ENCODE measurements around the gene TAC3. TPM values are rescaled to one million over a fixed set of nuclear protein-coding genes. Genes with fewer than 3 reads are reported as not detected.
"Not testable (repeated sequence)": the region's sequence is repeated elsewhere in the genome, so short reads cannot be mapped to it uniquely, and the experiment has no call there.

TAC3 gene
- total and polyA plus RNA-seq, 8 donors = 0.31 to 1.1 (median 0.73) TPM; not detected in 2

DNA sequence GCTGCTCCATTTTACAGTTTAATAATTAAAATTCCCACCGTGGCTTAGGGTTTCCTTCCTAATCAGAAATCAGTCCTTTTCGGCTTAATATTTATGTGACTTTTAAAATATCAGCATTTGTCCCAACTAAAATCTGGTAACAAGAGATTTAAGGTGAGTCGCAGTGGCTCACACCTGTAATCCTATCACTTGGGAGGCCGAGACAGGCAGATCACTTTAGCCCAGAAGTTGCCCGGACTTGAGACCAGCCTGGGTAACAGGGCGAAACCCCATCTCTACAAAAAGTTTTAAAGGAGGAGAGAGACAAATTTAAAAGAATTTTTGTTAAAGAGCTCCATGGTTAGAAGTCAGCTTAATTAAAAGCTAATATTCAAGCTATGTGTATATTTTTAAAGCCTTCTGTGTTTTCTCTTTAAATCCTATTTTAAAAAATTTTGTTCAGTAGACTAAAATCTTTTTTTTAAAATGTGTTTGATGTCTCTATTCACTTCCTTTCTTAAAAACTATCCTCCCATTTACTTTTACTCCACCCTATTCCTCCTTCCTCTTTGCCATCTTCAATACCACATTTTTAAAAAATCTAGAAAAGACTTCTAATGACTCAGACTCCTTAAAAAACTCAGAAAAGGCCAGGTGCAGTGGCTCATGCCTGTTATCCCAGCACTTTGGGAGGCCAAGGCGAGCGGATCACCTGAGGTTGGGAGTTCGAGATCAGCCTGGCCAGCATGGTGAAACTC is 3.8 kb upstream of the TAC3 start:
- H3K27me3 ChIP-seq = peaks cover 0 to 4% of the 10 kb centered on the region in 2 donors
- H3K4me3 ChIP-seq = no peak overlapping the region
- TF ChIP-seq CTCF (IDR thresholded peaks at IDR 0.05) = no peak
- no peaks in the 10 kb centered on the region for H3K9me3 ChIP-seq
- H3K4me1 ChIP-seq = no peaks in the 10 kb centered on the region
- no peak overlapping the region for H3K27ac ChIP-seq
- DNase-seq (no peak), ATAC-seq (no peak)
- no peaks in the 10 kb centered on the region for H3K36me3 ChIP-seq
- intact Hi-C loops (cut with DNase I) = loop anchor here in 1 of 2 donors (10.0 kb wide), 1 partner anchor 45 kb away; no protein-coding TSS in a partner anchor

DNA sequence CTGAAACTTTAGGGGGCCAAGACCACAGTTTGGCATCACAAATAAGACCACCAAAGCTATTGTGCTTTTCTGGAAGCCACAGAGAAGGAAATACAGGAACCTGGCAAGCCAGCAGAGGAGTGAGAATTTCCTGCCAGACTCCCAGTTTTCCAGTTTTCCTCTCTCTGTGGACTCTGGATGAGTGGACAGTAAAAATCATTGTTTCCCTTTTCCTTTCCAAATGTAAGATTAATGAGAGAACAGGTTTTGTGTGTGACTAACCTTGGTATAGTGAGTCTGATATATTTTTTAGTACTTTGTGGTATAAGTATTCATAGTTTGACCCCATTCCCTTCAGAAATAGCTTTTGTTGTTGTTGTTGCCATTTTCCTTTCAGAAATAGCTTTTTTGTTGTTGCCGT is 2.6 kb upstream of the TAC3 start:
- Histone ChIP-seq H3K27me3 (peaks cover 0 to 11% of the 10 kb centered on the region in 2 donors), H3K27ac (no peak overlapping the region), H3K4me1 (no peaks in the 10 kb centered on the region), H3K4me3 (no peak overlapping the region), H3K36me3 (no peaks in the 10 kb centered on the region), H3K9me3 (no peaks in the 10 kb centered on the region)
- ATAC-seq = no peak
- TF ChIP-seq CTCF (IDR thresholded peaks at IDR 0.05) = no peak
- intact Hi-C loops (cut with DNase I) = loop anchor here in 1 of 2 donors (10.0 kb wide), 1 partner anchor 46 kb away; no protein-coding TSS in a partner anchor
- DNase-seq = no peak

DNA sequence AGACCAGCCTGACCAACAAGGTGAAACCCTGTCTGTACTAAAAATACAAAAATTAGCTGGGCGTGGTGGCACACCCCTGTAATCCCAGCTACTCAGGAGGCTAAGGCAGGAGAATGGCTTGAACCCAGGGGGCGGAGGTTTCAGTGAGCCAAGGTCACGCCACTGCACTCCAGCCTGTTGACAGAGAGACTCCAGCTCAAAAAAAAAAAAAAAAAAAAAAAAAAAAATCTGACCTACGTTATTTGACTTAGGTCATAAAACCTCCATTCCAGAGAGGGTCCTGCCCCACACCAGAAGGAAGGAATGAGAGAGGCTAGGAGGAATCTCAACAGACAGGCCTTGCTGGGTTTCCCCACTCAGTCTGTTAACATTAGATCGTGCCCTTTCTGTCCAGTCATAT is 2.0 kb upstream of the TAC3 start:
- H3K27me3 ChIP-seq = peaks cover 0 to 17% of the 10 kb centered on the region in 2 donors
- H3K36me3 ChIP-seq, H3K9me3 ChIP-seq, H3K4me3 ChIP-seq, H3K4me1 ChIP-seq, H3K27ac ChIP-seq, DNase-seq: not testable (repeated sequence)
- intact Hi-C loops (cut with DNase I) = loop anchor here in 1 of 2 donors (10.0 kb wide), 1 partner anchor 46 kb away; no protein-coding TSS in a partner anchor
- ATAC-seq = peak; percentile 30

- Histone ChIP-seq H3K9me3 (no peaks in the 10 kb centered on the region), H3K4me3 (no peak overlapping the region), H3K27ac (no peak overlapping the region), H3K4me1 (peaks cover 0 to 7% of the 10 kb centered on the region in 2 donors), H3K27me3 (peaks cover 0 to 17% of the 10 kb centered on the region in 2 donors), H3K36me3 (no peaks in the 10 kb centered on the region)
- no peak for TF ChIP-seq CTCF (IDR thresholded peaks at IDR 0.05)
- no peak for DNase-seq
- intact Hi-C loops (cut with DNase I) = loop anchor here in 1 of 2 donors (10.0 kb wide), 1 partner anchor 52 kb away; no protein-coding TSS in a partner anchor
- no peak for ATAC-seq
These were observed 3.5 kb downstream of the TAC3 start for GRCh38 chr12:57012600-57013465.

DNA sequence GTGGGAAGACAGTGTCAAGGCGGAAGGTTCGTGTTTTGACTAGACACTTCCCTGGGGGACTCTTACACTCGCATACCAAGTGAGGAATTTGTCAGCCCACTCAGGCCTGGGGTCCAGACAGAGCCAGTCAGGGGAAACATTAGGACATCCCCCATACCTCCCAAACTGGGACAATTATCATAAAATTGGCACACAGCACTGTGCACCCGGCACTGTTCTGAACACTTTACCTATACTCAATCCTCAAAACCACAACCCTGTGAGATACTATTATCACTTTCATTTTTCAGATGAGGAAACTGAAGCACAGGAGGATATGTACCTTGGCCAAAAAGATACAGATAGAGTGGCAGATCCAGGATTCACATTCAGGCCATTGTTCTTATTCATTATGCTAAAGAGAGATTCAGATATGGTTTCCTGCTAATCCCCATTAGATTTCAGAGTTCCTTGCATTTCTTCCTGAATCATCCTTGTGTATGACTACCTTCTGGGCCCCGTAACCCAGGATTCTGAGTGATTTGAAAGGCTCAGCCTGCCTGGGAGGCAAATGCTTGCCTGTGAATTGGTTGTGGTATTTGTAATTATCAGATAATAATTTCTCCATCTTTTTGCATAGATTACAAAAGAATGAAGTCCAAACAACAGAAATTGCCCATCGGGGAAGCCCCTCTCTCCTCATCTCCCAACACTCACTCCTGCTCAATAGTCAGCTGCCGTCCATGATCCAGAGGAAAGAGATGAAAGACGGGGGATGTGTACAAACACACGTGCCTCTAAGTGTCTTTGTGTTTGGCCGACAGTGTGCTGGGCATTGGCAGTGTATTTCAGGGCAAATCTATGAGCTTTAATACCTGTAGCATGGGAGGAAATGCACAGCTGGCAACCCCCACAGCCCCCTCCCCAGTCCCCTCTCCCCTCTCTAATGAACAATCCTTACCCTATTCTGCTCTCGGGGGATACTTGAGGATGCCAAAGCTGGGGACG is 4.6 kb downstream of the TAC3 start:
- H3K27me3 ChIP-seq = peaks cover 0 to 17% of the 10 kb centered on the region in 2 donors
- H3K9me3 ChIP-seq = no peaks in the 10 kb centered on the region
- no peak overlapping the region for H3K27ac ChIP-seq
- no peak for DNase-seq
- intact Hi-C loops (cut with DNase I) = loop anchor here in 1 of 2 donors (10.0 kb wide), 1 partner anchor 53 kb away; no protein-coding TSS in a partner anchor
- H3K36me3 ChIP-seq = no peaks in the 10 kb centered on the region
- peaks cover 2 to 12% of the 10 kb centered on the region in 2 donors for H3K4me1 ChIP-seq
- no peak for ATAC-seq
- no peak overlapping the region for H3K4me3 ChIP-seq
- no peak for TF ChIP-seq CTCF (IDR thresholded peaks at IDR 0.05)

All from left lung (tissue), 10 donors.